BJ (cell line): ENCODE measurements around the gene HEXIM1. TPM values are rescaled to one million over a fixed set of nuclear protein-coding genes. Genes with fewer than 3 reads are reported as not detected.

Experiments
- CTCF ChIA-PET: fragments of 350-600 bp; formaldehyde crosslinking; extraction: SDS; loops from one replicate; lab custom pipeline; 2021; ENCODE audit warnings: antibody characterized with exemption, inconsistent platforms; lab: Yijun Ruan, JAX
- POLR2A ChIA-PET: fragments of 300-600 bp; sonication (Branson Sonifier 250); formaldehyde crosslinking; extraction: SDS; loops from one replicate; lab custom pipeline; 2021; ENCODE audit warnings: antibody characterized with exemption; lab: Charles Lee
- DNase-seq: peaks from one replicate; pipeline ENCODE4 v3.0.0-alpha.2; 2011; ENCODE audit warnings: low read depth
- H3K27me3 ChIP-seq: 2 replicates; pipeline ENCODE4 v1.6.0; 2011; ENCODE audit warnings: low read length; ENCODE audit not compliant: control insufficient read depth, insufficient read depth
- H3K36me3 ChIP-seq: 2 replicates; pipeline ENCODE4 v1.5.1; 2011; ENCODE audit warnings: low read length; ENCODE audit not compliant: control insufficient read depth, insufficient read depth
- H3K4me3 ChIP-seq: 2 replicates; pipeline ENCODE4 v1.5.1; 2011; ENCODE audit warnings: low read depth, mild to moderate bottlenecking, control low read depth, low read length
- CTCF ChIP-seq: IDR thresholded peaks from 2 replicates; pipeline ENCODE4 v1.5.1; 2011; ENCODE audit warnings: low read depth, mild to moderate bottlenecking, control low read depth, inconsistent platforms, low read length, moderate library complexity; ENCODE audit not compliant: insufficient read depth
- polyA minus RNA-seq: library from RNA; depleted of rRNA, polyadenylated mRNA; stranded (reverse); fragments of >200 nt; gene quantifications from 2 replicates; pipeline ENCODE4 v1.2.3, GENCODE V29; 2011; rRNA and poly(A)+ RNA removed
- polyA plus RNA-seq: library from polyadenylated mRNA; depleted of rRNA; stranded (reverse); fragments of >200 nt; gene quantifications from 2 replicates; pipeline ENCODE4 v1.2.3, GENCODE V29; 2011; rRNA removed

Gene HEXIM1, protein sequence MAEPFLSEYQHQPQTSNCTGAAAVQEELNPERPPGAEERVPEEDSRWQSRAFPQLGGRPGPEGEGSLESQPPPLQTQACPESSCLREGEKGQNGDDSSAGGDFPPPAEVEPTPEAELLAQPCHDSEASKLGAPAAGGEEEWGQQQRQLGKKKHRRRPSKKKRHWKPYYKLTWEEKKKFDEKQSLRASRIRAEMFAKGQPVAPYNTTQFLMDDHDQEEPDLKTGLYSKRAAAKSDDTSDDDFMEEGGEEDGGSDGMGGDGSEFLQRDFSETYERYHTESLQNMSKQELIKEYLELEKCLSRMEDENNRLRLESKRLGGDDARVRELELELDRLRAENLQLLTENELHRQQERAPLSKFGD
- 16.0 and 16.7 TPM in 2 replicates for polyA plus RNA-seq
- 10.3 and 11.2 TPM in 2 replicates for polyA minus RNA-seq

DNA sequence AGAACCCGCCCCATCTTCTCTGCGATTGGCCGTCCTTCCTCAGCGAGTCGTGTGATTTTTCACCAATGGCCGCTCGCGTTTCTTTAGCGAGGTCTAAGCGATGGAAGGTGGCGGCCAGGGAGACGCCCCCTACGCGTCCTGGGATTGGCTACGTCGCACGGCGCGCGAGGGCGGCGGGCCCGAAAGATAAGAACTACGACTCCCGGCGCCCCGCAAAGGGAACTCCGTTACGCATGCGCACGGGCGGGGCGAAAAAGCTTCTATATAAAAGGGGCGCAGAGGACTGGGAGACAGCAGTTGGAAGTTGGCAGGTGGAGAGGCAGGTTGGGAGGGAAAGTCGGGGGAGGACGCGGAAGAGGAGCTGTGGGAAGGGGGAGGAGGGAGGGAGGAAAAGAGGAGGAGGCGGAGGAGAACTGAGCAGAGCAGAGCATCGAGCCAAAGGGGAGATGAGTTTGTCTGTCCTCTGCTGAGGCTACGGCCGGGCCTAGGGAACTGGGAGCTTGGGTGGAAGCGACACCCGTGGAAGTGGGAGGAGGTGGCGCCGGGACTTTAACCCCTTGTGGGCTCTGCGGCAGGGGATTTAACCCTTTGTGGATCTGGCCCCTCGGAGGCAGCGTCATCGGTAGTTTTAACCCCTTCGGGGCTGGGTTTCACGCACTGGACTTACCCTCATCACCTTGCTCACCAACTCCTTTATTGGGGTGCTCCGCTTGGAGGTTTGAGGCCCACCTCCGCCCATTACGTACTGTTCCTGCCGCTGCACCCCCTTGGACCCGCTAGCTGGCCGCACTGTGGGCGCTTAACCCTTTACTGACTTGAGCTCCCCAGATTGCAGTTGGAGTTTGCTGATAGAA lies at the start of gene HEXIM1:
TSS of gene HEXIM1 (plus strand) at position 293 of the 854 bp plus-strand sequence. CDS start 716 bp downstream, outside the sequence.
- Histone ChIP-seq H3K4me3 (peak within 1 kb of the TSS; percentile 91), H3K36me3 (no peaks in the 10 kb centered on the region; the same call in 1 of the 2 replicates), H3K27me3 (no peaks in the 10 kb centered on the region)
- no peak for TF ChIP-seq CTCF
- ChIA-PET CTCF (interaction anchor here (0.6 to 8.4 kb wide), 19 partner anchors 13 to 1036 kb away, joined by 3 to 210 read pairs (median 6); partner anchors contain the start of genes ACBD4, HEXIM2 and PLCD3), POLR2A (interaction anchor here (0.5 to 5.2 kb wide), 15 partner anchors 10 to 1730 kb away, joined by 3 to 66 read pairs (median 5); partner anchors contain the start of genes ACBD4, C1QL1, FMNL1 and HEXIM2)
- DNase-seq: peak; percentile 96

- TF ChIP-seq CTCF: peak; percentile 91
- peaks cover 42% of the 10 kb centered on the region for H3K36me3 ChIP-seq
- H3K4me3 ChIP-seq: no peak overlapping the region
- ChIA-PET POLR2A (interaction anchor here (0.7 kb wide), 1 partner anchor 25 kb away, joined by 3 read pairs; no protein-coding TSS in a partner anchor), CTCF (interaction anchor here (0.6 to 9.5 kb wide), 45 partner anchors 8 to 323 kb away, joined by 3 to 95 read pairs (median 4); partner anchors contain the start of genes ACBD4, NMT1 and PLCD3)
- no peaks in the 10 kb centered on the region for H3K27me3 ChIP-seq
- no peak for DNase-seq
These were observed 49.2 kb upstream of the HEXIM1 start for GRCh38 chr17:45098869-45099616.

DNA sequence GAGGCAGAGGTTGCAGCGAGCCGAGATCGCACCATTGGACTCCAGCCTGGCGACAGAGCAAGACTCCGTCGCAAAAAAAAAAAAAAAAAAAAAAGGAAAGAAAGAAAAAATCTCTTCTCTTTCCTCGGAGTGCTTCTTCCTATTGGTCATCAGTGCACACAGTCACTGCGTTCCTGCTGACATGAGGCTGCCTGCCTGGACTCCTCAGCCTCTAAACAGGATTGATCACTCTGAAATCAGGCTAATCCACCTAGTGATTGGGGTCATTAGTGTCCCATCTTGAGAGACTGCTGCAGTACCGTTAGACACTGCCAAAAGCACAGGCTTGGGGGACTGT lies 46.8 kb upstream of the HEXIM1 start:
- Histone ChIP-seq H3K27me3 (no peaks in the 10 kb centered on the region), H3K36me3 (peaks cover 60% of the 10 kb centered on the region), H3K4me3 (no peak overlapping the region)
- TF ChIP-seq CTCF: no peak
- ChIA-PET POLR2A (no interaction called here), CTCF (interaction anchor here (1.0 to 9.5 kb wide), 4 partner anchors 8 to 181 kb away, joined by 5 to 95 read pairs (median 18); partner anchors contain the start of gene PLCD3)
- no peak for DNase-seq

GRCh38 chr17:45101883-45102811 lies 46.1 kb upstream of the HEXIM1 start:
- CTCF ChIA-PET: interaction anchor here (1.0 to 9.5 kb wide), 4 partner anchors 7 to 182 kb away, joined by 5 to 95 read pairs (median 18); partner anchors contain the start of gene PLCD3
- H3K4me3 ChIP-seq: no peak overlapping the region
- no peak for DNase-seq
- POLR2A ChIA-PET: no interaction called here
- no peak for TF ChIP-seq CTCF
- H3K36me3 ChIP-seq: peaks cover 55% of the 10 kb centered on the region
- H3K27me3 ChIP-seq: no peaks in the 10 kb centered on the region
